HG02852 (cell line): ENCODE measurements around the gene RCBTB2.

Experiments used
- ATAC-seq: cut with Tn5 transposase; IDR thresholded peaks from one replicate; pipeline ENCODE4 v1.9.1; 2021; ENCODE audit warnings: mild to moderate bottlenecking, moderate library complexity; ENCODE audit not compliant: unreplicated experiment

Gene RCBTB2

GRCh38 chr13:48531416-48532255, 1.2 kb downstream of the RCBTB2 start:
- ATAC-seq, result no peak

GRCh38 chr13:48530833-48531232, 2.0 kb downstream of the RCBTB2 start:
- no peak for ATAC-seq

GRCh38 chr13:48528720-48529119, 4.2 kb downstream of the RCBTB2 start:
- no peak for ATAC-seq

GRCh38 chr13:48527955-48528354, 4.9 kb downstream of the RCBTB2 start:
- ATAC-seq, result no peak

- ATAC-seq, result no peak
Measured at GRCh38 chr13:48526286-48526685, 6.6 kb downstream of the RCBTB2 start.

GRCh38 chr13:48518083-48518482, 14.8 kb downstream of the RCBTB2 start:
- ATAC-seq, result no peak

- no peak for ATAC-seq
Measured at GRCh38 chr13:48515732-48516131, 17.1 kb downstream of the RCBTB2 start.

- no peak for ATAC-seq
Measured at GRCh38 chr13:48514793-48515192, 18.1 kb downstream of the RCBTB2 start.

GRCh38 chr13:48511621-48512230, 21.2 kb downstream of the RCBTB2 start:
- ATAC-seq, result no peak

GRCh38 chr13:48510698-48511097, 22.2 kb downstream of the RCBTB2 start:
- ATAC-seq, result no peak

GRCh38 chr13:48508011-48508410, 24.9 kb downstream of the RCBTB2 start:
- no peak for ATAC-seq

- no peak for ATAC-seq
Measured at GRCh38 chr13:48507021-48507420, 25.9 kb downstream of the RCBTB2 start.

GRCh38 chr13:48506092-48506701, 26.7 kb downstream of the RCBTB2 start:
- ATAC-seq, result peak; percentile 29

- ATAC-seq, result peak; percentile 87
Measured at GRCh38 chr13:48505597-48506091, 27.2 kb downstream of the RCBTB2 start.

- no peak for ATAC-seq
Measured at GRCh38 chr13:48505012-48505411, 27.9 kb downstream of the RCBTB2 start.

- no peak for ATAC-seq
Measured at GRCh38 chr13:48504606-48505005, 28.3 kb downstream of the RCBTB2 start.

GRCh38 chr13:48502601-48503319, 30.1 kb downstream of the RCBTB2 start:
- no peak for ATAC-seq

- ATAC-seq, result peak; percentile 30
Measured at GRCh38 chr13:48501705-48502104, 31.2 kb downstream of the RCBTB2 start.

GRCh38 chr13:48500652-48501197, 32.2 kb downstream of the RCBTB2 start:
- peak; percentile 40 for ATAC-seq

- no peak for ATAC-seq
Measured at GRCh38 chr13:48497669-48498068, 35.2 kb downstream of the RCBTB2 start.
